ENCODE results near the gene ADCK1.

DNA sequence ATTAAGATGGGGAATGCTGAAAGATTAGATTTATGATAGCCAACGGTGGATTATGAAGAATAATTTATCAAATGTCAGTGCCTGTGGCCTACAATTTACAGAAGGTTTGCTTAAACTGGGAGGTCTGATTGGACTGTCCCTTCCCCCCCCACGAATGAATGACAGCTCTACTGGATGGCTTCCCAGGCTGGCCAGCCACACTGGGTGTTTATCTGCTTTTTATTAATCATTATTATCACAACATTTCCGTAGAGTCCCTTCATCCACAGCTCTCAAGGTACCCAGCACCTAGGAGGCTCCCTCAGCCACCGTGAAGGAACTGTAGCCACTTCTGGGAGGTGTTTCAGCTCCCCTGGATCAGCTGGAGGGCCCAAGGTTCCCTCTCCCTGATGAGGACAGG is 78.9 kb downstream of the ADCK1 start:
- TF ChIP-seq, protein P1, sequence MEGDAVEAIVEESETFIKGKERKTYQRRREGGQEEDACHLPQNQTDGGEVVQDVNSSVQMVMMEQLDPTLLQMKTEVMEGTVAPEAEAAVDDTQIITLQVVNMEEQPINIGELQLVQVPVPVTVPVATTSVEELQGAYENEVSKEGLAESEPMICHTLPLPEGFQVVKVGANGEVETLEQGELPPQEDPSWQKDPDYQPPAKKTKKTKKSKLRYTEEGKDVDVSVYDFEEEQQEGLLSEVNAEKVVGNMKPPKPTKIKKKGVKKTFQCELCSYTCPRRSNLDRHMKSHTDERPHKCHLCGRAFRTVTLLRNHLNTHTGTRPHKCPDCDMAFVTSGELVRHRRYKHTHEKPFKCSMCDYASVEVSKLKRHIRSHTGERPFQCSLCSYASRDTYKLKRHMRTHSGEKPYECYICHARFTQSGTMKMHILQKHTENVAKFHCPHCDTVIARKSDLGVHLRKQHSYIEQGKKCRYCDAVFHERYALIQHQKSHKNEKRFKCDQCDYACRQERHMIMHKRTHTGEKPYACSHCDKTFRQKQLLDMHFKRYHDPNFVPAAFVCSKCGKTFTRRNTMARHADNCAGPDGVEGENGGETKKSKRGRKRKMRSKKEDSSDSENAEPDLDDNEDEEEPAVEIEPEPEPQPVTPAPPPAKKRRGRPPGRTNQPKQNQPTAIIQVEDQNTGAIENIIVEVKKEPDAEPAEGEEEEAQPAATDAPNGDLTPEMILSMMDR (IDR thresholded peaks at IDR 0.05) = no peak
- no peak for TF ChIP-seq POLR2A (IDR thresholded peaks at IDR 0.05)
